ENCODE data around the gene TM2D3. TPM values are rescaled to one million over a fixed set of nuclear protein-coding genes. Genes with fewer than 3 reads are reported as not detected.

The TM2D3 gene
- total RNA-seq, 4 donors from 2014 or later: 32.6 to 47.3 (median 46.2) TPM

GRCh38 chr15:101689901-101690300 lies 37.7 kb upstream of the TM2D3 start:
- DNase-seq (ENCODE audit: low spot score) (no peak), ATAC-seq (ENCODE audit: low FRiP score) (no peak)
- TF ChIP-seq CTCF (IDR thresholded peaks at IDR 0.05): no peak

GRCh38 chr15:101686718-101687117 lies 34.5 kb upstream of the TM2D3 start:
- ATAC-seq (ENCODE audit: low FRiP score): no peak
- no peak for DNase-seq (ENCODE audit: low spot score)
- TF ChIP-seq CTCF (IDR thresholded peaks at IDR 0.05): no peak

- no peak for TF ChIP-seq CTCF (IDR thresholded peaks at IDR 0.05)
- ATAC-seq (ENCODE audit: low FRiP score) (no peak), DNase-seq (ENCODE audit: low spot score) (no peak)
These were observed 32.7 kb upstream of the TM2D3 start for GRCh38 chr15:101684877-101685276.

- ATAC-seq (ENCODE audit: low FRiP score) (peak; percentile 80), DNase-seq (ENCODE audit: low spot score) (no peak)
- no peak for TF ChIP-seq CTCF (IDR thresholded peaks at IDR 0.05)
These were observed 32.2 kb upstream of the TM2D3 start for GRCh38 chr15:101684384-101684783.

- DNase-seq (ENCODE audit: low spot score) (no peak), ATAC-seq (ENCODE audit: low FRiP score) (no peak)
- no peak for TF ChIP-seq CTCF (IDR thresholded peaks at IDR 0.05)
These were observed 27.6 kb upstream of the TM2D3 start for GRCh38 chr15:101679806-101680205.

DNA sequence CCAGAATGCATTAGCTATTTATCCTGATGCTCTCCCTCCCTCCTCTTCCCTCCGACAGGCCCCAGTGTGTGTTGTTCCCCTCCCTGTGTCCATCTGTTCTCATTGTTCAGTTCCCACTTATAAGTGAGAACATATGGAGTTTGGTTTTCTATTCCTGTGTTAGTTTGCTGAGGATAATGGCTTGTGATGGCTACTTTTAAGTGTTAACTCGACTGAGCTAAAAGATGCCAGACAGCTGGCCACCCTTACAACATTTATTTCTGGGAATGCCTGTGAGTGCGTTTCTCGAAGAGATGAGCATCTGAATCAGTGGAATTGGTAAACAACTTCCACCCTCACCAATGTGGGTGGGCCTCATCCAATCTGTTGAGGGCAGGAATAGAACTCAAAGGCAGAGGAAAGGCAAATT lies 24.7 kb upstream of the TM2D3 start:
- DNase-seq (ENCODE audit: low spot score): no peak
- no peak for ATAC-seq (ENCODE audit: low FRiP score)
- no peak for TF ChIP-seq CTCF (IDR thresholded peaks at IDR 0.05)

DNA sequence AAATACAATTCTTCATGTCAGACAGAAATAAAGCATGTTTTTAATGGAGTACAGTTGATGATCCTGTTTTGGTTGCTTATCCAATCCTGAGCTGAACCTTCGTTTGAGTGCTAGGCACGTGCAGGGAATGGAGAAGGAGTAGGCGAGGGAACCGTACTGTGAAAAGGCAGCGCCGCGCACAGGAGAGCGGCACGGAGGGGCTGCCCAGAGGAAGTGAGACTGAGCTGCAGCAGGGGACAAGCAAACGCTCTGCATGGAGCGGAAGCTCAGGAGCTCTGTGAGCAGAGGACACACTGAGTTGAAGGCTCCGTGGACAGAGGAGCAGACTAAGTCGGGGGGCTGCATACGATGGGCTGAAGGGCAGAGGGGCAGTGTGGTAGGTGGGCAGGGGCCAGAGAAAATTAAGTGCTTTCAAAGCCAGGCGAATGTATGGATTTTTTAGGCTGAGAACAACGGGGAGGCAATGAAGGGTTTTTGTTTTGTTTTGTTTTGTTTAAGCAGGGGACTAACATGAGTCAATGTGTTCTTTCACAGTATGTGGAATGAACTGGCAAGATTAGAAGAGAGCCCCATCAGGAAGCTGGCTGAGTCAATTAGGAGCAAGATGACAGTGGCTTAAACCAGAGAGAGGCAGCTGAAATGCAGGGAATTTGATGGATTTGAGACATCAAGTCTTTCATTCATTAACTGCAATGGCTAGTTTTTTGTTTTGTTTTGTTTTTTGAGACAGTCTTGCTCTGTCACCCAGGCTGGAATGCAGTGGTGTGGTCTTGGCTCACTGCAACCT lies 23.8 kb upstream of the TM2D3 start:
- no peak for DNase-seq (ENCODE audit: low spot score)
- TF ChIP-seq CTCF (IDR thresholded peaks at IDR 0.05): no peak
- no peak for ATAC-seq (ENCODE audit: low FRiP score)

Measured in omental fat pad (tissue), 4 donors.